RWPE1 (cell line): ENCODE data around the gene RNF183.

Source experiments
- CTCF ChIA-PET: fragments of 350-600 bp; sonication (Branson Sonifier 250); formaldehyde crosslinking; extraction: SDS; loops from one replicate; lab custom pipeline; 2021; lab: Yijun Ruan, JAX
- POLR2A ChIA-PET: fragments of 400-600 bp; formaldehyde crosslinking; extraction: SDS; loops from one replicate; lab custom pipeline; 2020; ENCODE audit warnings: antibody characterized with exemption; ENCODE audit not compliant: low non-redundant PET; lab: Yijun Ruan, JAX
- DNase-seq: peaks from one replicate; pipeline ENCODE4 v3.0.0; 2012; ENCODE audit warnings: low spot score
- H3K27ac ChIP-seq: fragments of 450-650 bp; 2 replicates; pipeline ENCODE4 v1.5.1; 2017
- CTCF ChIP-seq: fragments of 450-650 bp; conservative IDR thresholded peaks from 2 replicates; pipeline ENCODE4 v1.5.1; 2017; ENCODE audit warnings: low read depth, mild to moderate bottlenecking

RNF183 gene

GRCh38 chr9:113311961-113312360 is 8.8 kb upstream of the RNF183 start:
- ChIA-PET POLR2A (no interaction called here), CTCF (interaction anchor here (0.5 to 0.6 kb wide), 3 partner anchors 15 to 1890 kb away, joined by 3 to 5 read pairs (median 3); no protein-coding TSS in a partner anchor)
- H3K27ac ChIP-seq: no peak overlapping the region
- DNase-seq: no peak
- no peak for TF ChIP-seq CTCF

GRCh38 chr9:113310538-113310937 is 7.4 kb upstream of the RNF183 start:
- POLR2A ChIA-PET: no interaction called here
- DNase-seq: no peak

GRCh38 chr9:113309204-113309813 is 6.1 kb upstream of the RNF183 start:
- DNase-seq: peak; percentile 68
- peak; percentile 95 for TF ChIP-seq CTCF
- H3K27ac ChIP-seq: no peak overlapping the region
- CTCF ChIA-PET: interaction anchor here (0.6 to 1.1 kb wide), 4 partner anchors 9 to 447 kb away, joined by 3 to 6 read pairs (median 3); no protein-coding TSS in a partner anchor
- POLR2A ChIA-PET: interaction anchor here (0.6 kb wide), 1 partner anchor 62 kb away, joined by 4 read pairs; no protein-coding TSS in a partner anchor

More at GRCh38 chr9:113310538-113310937, 7.4 kb upstream of the RNF183 start:
- H3K27ac ChIP-seq: no peak overlapping the region
- no peak for TF ChIP-seq CTCF
- CTCF ChIA-PET: interaction anchor here (0.7 to 1.0 kb wide), 2 partner anchors 91 to 717 kb away, joined by 3 to 5 read pairs; no protein-coding TSS in a partner anchor

GRCh38 chr9:113307396-113307975 is 4.3 kb upstream of the RNF183 start:
- DNase-seq: no peak
- ChIA-PET CTCF (interaction anchor here (0.6 to 1.1 kb wide), 4 partner anchors 10 to 348 kb away, joined by 3 to 4 read pairs (median 4); no protein-coding TSS in a partner anchor), POLR2A (no interaction called here)
- no peak for TF ChIP-seq CTCF
- no peak overlapping the region for H3K27ac ChIP-seq

GRCh38 chr9:113306566-113306965 is 3.4 kb upstream of the RNF183 start:
- DNase-seq: no peak
- ChIA-PET CTCF (no interaction called here), POLR2A (no interaction called here)

GRCh38 chr9:113301548-113301947 is 1.6 kb downstream of the RNF183 start:
- ChIA-PET POLR2A (no interaction called here), CTCF (interaction anchor here (0.6 kb wide), 1 partner anchor 368 kb away, joined by 3 read pairs; no protein-coding TSS in a partner anchor)
- no peak overlapping the region for H3K27ac ChIP-seq
- no peak for TF ChIP-seq CTCF
- no peak for DNase-seq

More at GRCh38 chr9:113306566-113306965, 3.4 kb upstream of the RNF183 start:
- no peak overlapping the region for H3K27ac ChIP-seq
- TF ChIP-seq CTCF: no peak
